NCI-H774 (cell line): Measurements from ENCODE around the gene SENP3.

Experiments
- DNase-seq: peaks from one replicate; lab custom pipeline; 2025; lab: John Stamatoyannopoulos, UW

The SENP3 gene

DNA sequence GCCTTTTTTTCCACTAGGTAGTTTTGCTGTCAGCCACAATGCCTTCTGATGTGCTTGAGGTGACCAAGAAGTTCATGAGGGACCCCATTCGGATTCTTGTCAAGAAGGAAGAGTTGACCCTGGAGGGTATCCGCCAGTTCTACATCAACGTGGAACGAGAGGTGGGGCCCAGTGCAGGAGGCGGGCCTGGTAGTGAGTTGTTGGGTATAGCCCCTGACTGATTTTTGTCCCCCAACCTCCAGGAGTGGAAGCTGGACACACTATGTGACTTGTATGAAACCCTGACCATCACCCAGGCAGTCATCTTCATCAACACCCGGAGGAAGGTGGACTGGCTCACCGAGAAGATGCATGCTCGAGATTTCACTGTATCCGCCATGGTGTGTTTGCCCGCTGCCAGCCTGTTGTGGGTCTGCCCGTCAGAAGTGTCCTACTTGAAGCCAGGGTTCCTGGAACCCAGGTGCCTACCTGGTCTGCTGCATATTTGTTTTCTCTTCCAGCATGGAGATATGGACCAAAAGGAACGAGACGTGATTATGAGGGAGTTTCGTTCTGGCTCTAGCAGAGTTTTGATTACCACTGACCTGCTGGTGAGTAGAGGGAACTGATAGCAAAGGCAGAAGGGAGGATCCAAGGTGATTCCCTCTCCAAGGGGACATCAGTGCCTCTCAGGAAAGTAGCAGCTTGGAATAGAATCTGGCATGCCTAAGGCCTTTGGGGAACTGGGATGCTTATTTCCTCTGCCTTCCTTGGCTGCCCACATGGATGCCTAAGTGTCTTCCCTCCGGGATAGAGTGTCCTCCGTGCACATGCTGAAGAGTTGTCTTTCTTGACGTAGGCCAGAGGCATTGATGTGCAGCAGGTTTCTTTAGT, 15.8 kb downstream of the SENP3 start:
- DNase-seq: no peak

DNA sequence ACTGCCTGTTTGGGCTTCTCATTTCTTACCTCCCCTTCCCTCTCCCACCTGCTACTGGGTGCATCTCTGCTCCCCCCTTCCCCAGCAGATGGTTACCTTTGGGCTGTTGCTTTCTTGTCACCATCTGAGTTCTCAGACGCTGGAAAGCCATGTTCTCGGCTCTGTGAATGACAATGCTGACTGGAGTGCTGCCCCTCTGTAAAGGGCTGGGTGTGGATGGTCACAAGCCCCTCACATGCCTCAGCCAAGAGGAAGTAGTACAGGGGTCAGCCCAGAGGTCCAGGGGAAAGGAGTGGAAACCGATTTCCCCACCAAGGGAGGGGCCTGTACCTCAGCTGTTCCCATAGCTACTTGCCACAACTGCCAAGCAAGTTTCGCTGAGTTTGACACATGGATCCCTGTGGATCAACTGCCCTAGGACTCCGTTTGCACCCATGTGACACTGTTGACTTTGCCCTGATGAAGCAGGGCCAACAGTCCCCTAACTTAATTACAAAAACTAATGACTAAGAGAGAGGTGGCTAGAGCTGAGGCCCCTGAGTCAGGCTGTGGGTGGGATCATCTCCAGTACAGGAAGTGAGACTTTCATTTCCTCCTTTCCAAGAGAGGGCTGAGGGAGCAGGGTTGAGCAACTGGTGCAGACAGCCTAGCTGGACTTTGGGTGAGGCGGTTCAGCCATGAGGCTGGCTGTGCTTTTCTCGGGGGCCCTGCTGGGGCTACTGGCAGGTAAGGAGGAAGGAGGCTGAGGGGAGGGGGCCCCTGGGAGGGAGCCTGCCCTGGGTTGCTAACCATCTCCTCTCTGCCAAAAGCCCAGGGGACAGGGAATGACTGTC, 17.5 kb downstream of the SENP3 start, which contains the start of gene CD68:
Gene CD68 (plus strand): TSS at position 638 of the 833 bp plus-strand sequence. CDS start 40 bp downstream, at position 678.
- DNase-seq: no peak

DNA sequence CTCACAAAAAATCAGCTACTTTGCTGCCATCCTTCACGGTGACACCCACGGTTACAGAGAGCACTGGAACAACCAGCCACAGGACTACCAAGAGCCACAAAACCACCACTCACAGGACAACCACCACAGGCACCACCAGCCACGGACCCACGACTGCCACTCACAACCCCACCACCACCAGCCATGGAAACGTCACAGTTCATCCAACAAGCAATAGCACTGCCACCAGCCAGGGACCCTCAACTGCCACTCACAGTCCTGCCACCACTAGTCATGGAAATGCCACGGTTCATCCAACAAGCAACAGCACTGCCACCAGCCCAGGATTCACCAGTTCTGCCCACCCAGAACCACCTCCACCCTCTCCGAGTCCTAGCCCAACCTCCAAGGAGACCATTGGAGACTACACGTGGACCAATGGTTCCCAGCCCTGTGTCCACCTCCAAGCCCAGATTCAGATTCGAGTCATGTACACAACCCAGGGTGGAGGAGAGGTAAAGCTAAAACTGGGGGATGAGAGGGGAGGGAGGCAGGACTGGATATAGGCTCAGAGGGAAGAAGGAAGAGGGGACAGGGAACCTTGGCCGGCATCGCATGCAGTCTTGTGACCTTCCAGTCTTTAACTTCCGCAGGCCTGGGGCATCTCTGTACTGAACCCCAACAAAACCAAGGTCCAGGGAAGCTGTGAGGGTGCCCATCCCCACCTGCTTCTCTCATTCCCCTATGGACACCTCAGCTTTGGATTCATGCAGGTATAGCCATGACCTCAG, 18.3 kb downstream of the SENP3 start:
- DNase-seq: no peak

DNA sequence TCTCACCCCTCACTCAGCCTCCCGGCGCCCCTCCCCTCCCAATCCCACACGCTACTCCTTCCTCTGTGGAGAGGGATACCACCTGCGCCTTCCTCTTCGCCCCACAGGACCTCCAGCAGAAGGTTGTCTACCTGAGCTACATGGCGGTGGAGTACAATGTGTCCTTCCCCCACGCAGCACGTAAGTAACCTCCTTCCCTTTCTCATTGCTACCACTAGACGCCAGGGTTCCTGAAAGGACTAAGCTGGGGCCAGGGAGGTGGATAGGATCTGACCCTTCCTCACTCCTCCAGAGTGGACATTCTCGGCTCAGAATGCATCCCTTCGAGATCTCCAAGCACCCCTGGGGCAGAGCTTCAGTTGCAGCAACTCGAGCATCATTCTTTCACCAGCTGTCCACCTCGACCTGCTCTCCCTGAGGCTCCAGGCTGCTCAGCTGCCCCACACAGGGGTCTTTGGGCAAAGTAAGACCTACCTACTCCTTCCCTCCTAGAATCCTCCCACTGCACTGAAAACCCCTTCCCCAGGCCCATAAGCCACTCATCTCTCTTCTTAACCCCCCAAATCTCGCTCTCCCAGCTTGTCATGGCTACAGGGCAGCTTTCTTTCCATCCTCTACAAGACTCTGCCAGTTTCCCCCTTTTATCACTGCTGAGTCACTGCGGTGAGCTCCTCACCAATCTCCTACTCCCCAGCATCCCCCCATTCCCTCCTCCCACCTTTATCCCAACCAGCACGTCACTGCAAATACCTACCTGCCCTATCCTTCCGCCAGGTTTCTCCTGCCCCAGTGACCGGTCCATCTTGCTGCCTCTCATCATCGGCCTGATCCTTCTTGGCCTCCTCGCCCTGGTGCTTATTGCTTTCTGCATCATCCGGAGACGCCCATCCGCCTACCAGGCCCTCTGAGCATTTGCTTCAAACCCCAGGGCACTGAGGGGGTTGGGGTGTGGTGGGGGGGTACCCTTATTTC, 19.2 kb downstream of the SENP3 start:
- DNase-seq: no peak

DNA sequence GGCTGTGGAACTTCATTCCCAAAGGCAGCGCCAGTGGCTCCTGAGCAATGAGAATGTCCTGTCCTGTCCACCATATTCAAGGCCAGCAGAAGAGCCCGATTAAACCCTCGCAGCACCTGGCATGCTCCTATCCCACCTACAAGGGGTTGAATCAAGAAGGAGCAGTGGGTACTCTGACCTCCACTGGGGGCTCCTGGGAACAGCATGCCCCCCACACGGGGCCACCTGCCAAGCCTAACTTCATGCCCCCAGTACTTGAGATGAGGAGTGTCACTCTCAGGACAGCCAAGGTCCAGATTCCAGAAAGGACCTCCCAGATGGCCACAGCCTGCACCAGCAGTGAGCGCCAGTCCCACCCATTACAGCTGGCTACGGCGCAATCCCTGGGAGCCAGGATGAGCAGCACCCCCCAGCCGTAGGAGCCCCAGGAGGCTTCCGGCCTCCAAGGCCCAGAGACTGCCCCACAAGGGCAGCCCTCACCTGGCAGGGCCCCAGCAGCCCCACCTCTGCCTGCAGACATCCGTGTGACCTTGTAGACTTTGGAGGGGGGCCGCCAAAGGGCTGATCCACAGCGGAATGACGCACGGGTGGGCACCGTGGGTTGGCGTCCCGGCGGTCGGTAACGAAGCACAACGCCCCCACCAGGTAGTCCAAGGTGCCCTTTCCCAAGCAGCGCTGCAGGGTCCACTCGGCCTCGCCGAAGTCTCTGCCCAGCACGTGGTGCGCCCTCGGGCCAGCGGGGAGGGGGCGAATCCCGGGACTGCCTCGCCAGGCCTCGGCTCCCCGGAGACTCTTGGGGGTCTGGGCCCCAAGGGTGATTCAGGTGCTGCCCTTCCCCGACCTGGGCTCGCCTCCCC, 20.9 kb downstream of the SENP3 start:
- no peak for DNase-seq

DNA sequence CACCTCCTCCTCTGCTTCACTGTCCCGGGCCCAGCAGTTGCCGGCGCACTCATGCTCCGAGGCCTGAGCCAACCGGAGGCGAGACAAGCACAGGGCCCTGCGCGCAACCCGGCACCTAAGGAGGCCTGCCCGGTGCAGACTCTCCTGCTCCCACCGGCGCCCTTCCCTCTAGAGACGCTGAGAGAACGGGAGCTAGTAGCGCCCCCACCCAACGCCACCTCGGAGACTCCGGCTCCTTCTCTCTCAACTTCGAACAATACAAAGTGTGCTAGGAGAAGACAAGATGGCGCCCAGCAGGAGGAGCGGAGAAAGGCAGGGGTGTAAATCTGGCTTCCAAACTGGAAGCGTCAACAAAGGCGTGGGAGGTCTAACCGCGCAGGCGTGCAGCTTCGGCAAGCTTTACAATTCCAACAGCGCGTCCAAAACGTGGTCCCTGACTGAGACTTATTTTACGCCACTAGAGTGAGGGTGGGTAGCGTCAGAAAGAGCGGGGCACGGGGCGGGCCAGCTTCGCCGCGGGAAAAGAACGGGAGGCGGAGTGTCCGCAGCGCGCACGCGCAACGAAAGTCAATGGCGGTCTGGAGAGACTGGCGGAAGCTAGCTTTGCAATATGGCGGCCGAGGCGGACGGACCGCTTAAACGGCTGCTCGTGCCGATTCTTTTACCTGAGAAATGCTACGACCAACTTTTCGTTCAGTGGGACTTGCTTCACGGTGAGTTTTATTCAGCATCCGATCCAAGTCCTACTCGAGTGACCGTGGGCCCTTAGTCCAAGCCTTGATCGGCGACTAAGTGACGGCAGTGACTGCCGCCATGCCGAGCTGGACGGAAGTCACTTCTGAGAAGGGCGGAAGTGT, 21.8 kb downstream of the SENP3 start, which contains the start of gene MPDU1:
Gene MPDU1 (plus strand): TSS at position 600 of the 857 bp plus-strand sequence. CDS start 11 bp downstream, at position 611.
- DNase-seq: peak; percentile 88

DNA sequence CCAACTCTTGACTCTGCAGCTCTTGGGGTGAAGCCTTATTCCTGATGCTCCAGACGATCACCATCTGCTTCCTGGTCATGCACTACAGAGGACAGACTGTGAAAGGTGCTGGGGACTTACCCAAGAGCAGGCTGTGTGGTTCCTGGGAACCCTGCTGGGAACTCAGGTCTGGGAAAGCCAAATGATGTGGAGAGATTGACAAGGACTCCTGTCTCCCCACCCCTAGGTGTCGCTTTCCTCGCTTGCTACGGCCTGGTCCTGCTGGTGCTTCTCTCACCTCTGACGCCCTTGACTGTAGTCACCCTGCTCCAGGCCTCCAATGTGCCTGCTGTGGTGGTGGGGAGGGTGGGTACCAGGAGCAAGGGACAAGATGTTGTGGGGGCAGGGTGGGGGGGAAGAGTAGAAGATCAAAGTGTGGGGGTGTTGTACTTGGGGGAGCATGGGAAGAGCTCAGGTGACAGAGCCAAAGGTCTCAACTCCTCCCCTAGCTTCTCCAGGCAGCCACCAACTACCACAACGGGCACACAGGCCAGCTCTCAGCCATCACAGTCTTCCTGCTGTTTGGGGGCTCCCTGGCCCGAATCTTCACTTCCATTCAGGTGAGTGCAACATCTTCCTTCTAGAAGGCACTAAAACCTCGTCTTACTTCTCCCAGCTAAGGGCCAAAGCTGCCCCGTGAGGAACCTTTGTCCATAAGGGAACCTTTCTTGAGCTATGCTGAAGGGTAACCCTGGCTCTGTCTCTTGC, 25.1 kb downstream of the SENP3 start:
- DNase-seq: no peak

DNA sequence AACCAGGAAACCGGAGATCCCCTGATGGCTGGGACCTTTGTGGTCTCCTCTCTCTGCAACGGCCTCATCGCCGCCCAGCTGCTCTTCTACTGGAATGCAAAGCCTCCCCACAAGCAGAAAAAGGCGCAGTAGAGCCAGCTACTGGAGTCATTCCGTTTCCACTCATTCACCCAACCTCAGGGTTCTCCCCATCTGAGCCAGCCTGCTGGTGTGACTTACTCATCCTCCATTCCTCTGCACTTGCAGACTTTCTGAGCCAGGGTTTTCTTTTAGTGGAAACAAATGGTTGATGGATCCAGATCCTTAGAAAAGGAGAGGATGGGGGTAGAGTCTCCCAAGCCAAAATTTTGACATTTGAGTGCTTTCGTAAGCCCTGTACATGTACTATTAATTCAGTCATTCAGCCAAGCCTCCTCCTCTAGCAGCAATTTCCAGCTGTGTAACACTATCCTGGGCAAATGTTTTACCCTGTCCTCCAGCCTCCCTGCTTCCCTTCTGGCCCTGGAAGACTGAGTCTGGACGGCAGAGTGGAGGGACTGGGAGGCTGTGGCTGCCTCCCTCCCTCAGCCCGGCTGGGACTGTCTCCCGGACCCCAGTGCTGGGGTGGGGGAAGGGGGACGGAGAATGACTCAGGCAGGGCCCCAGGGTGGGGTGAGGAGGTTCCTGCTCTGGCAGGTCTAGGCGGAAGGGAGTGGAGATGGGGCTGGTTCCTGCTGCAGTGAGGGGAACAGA, 25.9 kb downstream of the SENP3 start:
- no peak for DNase-seq

DNA sequence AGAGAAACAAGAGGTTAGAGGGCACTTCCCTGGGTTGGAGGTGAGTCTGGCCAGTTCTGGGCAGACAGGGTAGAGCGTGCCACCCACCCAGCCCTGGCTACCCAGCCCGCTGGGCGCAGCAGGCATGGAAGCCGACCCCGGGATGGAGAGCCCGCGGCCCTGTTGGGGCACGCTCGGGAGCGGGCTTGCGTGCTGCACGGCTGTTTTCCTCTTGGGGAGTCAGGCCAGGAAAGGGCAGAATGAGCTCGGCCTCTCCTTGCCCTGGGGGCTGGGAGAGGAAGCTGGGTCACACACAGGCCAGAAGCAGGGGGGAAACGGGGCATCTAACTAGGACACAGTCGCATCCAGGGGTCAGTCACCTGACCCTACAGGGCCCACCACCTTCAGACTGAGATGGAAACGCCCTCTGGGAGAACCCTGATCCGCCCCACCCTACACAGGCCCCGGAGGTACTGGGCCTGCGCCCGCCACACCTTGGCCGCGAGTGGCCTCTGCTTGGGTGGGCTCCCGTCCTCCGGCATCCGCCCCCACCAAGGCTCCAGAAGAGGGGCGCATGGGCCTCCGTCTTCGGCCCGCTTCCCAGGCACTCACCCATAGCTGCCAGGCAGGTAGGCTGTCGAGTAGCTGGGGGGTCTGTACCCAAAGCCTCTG, 27.0 kb downstream of the SENP3 start:
- DNase-seq: no peak

DNA sequence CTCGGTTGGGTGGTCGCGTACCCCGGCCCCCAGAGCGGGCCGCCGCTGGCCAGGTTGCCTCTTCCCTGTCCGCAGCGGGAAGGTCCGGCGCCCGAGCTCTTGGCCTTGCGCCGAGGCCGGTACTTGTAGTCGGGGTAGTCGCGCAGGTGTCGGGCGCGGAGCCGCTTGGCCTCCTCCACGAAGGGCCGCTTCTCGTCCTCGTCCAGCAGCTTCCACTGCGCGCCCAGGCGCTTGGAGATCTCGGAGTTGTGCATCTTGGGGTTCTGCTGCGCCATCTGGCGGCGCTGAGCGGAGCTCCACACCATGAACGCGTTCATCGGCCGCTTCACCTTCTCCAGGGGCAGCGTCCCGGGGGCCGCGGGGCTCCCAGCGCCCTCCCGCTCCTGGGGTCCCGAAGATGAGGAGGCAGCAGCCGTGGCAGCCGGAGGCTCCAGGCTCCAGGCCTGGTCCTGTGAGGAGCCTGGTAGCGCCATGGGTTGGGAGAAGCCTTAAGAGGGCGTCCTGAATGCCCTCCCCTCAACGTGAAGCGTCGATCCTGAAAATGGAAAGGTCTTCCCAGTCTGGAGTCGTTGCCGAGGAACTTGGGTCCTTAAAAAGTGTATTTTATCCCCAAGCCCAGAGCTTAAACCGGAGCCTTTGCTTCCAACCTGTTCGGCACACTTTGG, 27.6 kb downstream of the SENP3 start:
- no peak for DNase-seq

DNA sequence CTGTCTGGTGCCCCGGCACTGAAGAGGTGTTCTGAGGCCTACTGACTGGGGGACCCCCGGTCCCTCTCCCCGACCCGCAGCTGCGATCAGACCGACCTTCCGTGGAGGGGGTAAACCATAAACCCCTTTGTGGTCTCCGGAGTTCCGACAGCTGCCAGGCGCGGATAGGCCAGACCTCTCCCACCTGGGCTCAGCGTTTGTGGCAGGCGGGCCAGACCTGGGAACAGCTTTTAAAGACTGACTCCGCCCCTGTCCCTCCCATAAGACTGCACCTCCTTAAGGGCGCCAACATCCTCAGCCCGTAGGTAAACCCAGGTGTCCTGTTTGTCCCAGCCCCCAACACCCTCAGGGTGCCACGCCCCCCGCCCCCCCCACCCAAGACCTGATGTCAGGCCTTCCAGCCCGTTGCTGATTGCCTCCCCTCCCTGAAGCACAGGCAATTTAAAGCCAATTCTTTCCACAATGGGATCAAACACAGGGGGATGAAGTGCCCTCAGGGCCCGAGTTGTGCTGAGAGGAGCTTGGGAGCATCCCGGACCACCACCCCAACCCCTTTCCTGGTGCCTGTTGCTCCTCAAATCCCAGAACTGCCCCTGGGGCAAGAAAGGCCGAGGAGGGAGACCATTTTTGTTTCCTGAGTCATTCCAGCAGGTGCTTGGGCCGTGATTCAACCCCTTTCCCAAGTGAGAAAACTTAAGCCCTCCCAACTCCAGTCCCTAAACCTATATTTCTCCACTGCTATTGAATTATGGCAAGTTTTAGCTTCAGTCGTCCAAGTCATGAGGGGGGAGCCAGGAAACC, 28.4 kb downstream of the SENP3 start, which contains the start of gene SOX15:
Gene SOX15 (minus strand): TSS at position 204 of the 801 bp plus-strand sequence. CDS start 418 bp downstream, outside the sequence.
- no peak for DNase-seq

DNA sequence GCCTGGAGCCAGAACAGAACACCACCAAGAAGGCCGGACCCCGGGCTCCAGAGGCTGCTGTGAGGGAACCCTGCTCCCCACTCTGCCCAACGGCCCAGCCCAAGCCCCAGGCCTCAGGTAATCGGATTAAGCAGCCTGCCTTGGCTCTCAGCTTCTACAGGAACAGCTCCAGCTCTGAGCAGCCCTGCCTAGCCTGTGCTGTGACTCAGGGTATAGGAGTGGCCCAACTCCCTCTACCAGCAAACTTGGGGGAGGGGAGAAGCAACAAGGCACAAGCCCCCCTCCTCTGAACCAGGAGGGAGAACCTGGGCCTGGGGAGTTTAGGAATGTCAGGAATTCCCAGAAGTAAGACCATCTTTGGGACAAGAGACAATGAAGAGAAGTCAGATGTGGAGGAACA, 29.0 kb downstream of the SENP3 start:
- no peak for DNase-seq

DNA sequence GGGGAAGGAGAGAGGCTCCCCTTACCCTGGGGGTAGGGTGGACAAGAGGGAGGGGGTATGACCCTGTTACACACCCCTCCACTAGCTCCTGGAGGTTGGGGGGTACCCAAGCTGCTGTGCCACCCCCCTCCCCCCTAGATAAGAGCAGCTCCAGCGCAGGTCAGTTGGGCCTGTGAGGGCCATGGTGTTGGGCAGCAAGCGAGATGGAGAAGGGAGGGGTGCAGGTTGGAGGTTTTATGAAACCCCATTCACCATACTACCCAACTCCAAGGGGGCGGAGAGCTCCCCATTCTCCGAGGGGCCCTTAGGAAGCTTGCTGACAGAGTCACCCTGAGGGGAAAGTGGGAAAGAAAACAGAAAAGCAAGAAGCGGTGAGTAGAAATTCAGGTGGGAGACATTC, 29.9 kb downstream of the SENP3 start:
- no peak for DNase-seq

DNA sequence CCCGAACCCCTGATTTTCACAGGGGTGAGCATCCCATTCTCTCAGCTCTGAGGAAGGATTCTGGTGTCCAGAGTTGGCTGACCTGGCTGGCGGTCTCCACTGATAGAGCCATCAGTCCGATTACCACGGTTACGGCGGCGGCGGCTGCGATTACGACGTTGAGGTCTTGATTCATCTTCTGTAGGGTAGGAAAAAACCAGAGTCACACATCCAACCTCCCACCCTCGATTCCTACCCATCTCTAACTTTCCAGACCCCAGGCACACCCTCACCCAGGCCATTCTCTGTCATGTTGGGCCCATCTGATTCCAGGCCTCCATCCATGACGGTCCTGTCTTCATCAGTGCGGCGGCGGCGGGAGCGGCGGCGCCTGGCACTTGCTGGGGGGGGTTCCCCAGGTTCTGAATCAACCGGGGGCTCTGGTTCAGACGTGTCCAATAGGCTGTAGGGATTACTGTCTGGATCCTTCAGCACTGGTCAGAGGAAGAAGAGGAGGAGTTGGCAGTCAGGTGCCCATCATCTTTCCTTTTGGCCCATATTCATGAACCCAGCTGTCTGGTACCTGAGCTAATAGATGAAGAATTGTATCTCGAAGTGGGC, 30.8 kb downstream of the SENP3 start:
- no peak for DNase-seq

DNA sequence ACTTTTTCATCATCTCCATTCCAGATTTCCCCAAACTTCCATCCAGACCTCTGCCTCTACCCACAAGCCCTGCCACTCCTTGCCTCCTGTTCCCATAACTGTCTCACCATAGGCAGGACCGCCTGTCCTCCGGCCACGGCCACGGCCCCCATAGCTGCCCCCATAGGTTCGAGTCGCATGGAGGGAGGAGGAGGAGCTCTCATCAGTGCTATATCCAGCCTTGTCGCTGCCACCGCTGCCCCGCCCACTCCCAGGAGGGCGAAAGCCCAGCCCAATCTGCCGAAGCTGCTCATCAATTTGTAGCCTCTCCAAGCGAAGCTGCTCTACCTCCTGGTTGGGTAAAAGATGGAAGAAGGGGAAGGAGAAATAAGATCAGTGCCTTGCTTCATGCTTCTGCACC, 31.6 kb downstream of the SENP3 start:
- DNase-seq: no peak
